ENCODE data around the gene SNX13.

DNA sequence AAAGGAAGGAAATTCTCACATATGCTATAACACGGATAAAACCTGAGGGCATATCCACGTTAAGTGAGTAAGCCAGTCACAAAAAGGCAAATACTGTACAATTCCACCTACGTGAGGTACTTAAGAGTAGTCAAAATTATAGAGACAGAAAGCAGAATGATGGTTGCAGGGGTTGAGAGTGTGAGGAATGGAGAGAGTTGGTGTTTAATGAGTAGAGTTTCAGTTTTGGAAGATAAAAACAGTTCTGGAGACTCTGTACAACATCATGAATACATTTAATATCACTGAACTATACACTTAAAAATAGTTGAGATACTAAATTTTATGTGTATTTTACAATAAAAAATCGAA is 95.1 kb downstream of the SNX13 start:
- TF ChIP-seq, protein P1, sequence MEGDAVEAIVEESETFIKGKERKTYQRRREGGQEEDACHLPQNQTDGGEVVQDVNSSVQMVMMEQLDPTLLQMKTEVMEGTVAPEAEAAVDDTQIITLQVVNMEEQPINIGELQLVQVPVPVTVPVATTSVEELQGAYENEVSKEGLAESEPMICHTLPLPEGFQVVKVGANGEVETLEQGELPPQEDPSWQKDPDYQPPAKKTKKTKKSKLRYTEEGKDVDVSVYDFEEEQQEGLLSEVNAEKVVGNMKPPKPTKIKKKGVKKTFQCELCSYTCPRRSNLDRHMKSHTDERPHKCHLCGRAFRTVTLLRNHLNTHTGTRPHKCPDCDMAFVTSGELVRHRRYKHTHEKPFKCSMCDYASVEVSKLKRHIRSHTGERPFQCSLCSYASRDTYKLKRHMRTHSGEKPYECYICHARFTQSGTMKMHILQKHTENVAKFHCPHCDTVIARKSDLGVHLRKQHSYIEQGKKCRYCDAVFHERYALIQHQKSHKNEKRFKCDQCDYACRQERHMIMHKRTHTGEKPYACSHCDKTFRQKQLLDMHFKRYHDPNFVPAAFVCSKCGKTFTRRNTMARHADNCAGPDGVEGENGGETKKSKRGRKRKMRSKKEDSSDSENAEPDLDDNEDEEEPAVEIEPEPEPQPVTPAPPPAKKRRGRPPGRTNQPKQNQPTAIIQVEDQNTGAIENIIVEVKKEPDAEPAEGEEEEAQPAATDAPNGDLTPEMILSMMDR (conservative IDR thresholded peaks at IDR 0.05; ENCODE audit: low read depth, low read length), result no peak
- TF ChIP-seq CEBPB (IDR thresholded peaks at IDR 0.05; ENCODE audit: low read depth, low read length), result no peak
- TF ChIP-seq POLR2A (IDR thresholded peaks at IDR 0.05; ENCODE audit: low read depth, low read length), result no peak
- TF ChIP-seq RAD21 (IDR thresholded peaks at IDR 0.05; ENCODE audit: low read length), result no peak
- no peak for TF ChIP-seq MXI1 (IDR thresholded peaks at IDR 0.05; ENCODE audit: borderline replicate concordance, low read depth, low read length)
- TF ChIP-seq MAZ (IDR thresholded peaks at IDR 0.05; ENCODE audit: borderline replicate concordance, low read depth, low read length), result no peak
- no peak for TF ChIP-seq FOS (IDR thresholded peaks at IDR 0.05; ENCODE audit: low read depth, low read length)
